Gastrocnemius medialis (tissue), 4 donors: Measurements from ENCODE around the gene DHRSX.

ENCODE experiments used
- CTCF ChIP-seq, 5 experiments: fragments of 450-650 bp in 3 of 5; fragments of 200-600 bp in 2 of 5; sonication (generic) in 2 of 5; IDR thresholded peaks in 4 of 5; conservative IDR thresholded peaks in 1 of 5; 1 replicate in 4 of 5; 2 replicates in 1 of 5; pipeline ENCODE4 v1.5.1; 2016 to 2019; ENCODE audit warnings: antibody characterized with exemption in 5 of 5, mild to moderate bottlenecking in 3 of 5, moderate library complexity in 3 of 5
- POLR2A ChIP-seq, 2 donors: fragments of 450-650 bp; IDR thresholded peaks; one replicate each; pipeline ENCODE4 v1.6.1; 2017; ENCODE audit warnings: antibody characterized with exemption in 2 of 2, mild to moderate bottlenecking in 2 of 2, moderate library complexity in 2 of 2

GRCh38 chrX:2282490-2283090, 218.2 kb downstream of the DHRSX start:
- TF ChIP-seq CTCF (IDR thresholded peaks at IDR 0.05 in 4 of 5, conservative IDR thresholded peaks at IDR 0.05 in 1 of 5): no peak
- TF ChIP-seq POLR2A (IDR thresholded peaks at IDR 0.05): no peak
